ENCODE data around the gene TAF11L13.

Gene TAF11L13

GRCh38 chr5:17679597-17680203 is 47.8 kb downstream of the TAF11L13 start:
- no peak for DNase-seq (ENCODE audit: low spot score)

GRCh38 chr5:17680737-17681136 is 48.8 kb downstream of the TAF11L13 start:
- no peak for DNase-seq (ENCODE audit: low spot score)

Measured in AG08396 (cell line).